ENCODE data around the gene TERT.
A peak's percentile ranks its signal among the peaks of the same experiment; 100 is the strongest.

The TERT gene

GRCh38 chr5:1208743-1209488, 86.0 kb downstream of the TERT start:
- peak; percentile 84 for ATAC-seq
- TF ChIP-seq ISL1 (CRISPR knock-in tag; IDR thresholded peaks at IDR 0.05) (no peak), TSHZ2 (CRISPR knock-in tag; IDR thresholded peaks at IDR 0.05) (no peak), PATZ1 (CRISPR knock-in tag; IDR thresholded peaks at IDR 0.05; ENCODE audit: borderline replicate concordance) (no peak), ZC3H10 (CRISPR knock-in tag; IDR thresholded peaks at IDR 0.05) (no peak), RARB (CRISPR knock-in tag; IDR thresholded peaks at IDR 0.05) (no peak), CSDC2 (CRISPR knock-in tag; IDR thresholded peaks at IDR 0.05) (no peak), ZNF70 (CRISPR knock-in tag; IDR thresholded peaks at IDR 0.05) (no peak), GLIS3 (CRISPR knock-in tag; IDR thresholded peaks at IDR 0.05) (no peak), ARNTL (CRISPR knock-in tag; IDR thresholded peaks at IDR 0.05; ENCODE audit: borderline replicate concordance, low read depth) (no peak), POU6F1 (CRISPR knock-in tag; IDR thresholded peaks at IDR 0.05; ENCODE audit: borderline replicate concordance, low read depth) (no peak), ESRRG (CRISPR knock-in tag; IDR thresholded peaks at IDR 0.05) (no peak), ZNF565 (CRISPR knock-in tag; conservative IDR thresholded peaks at IDR 0.05; ENCODE audit: low read depth) (no peak), CSRNP3 (CRISPR knock-in tag; IDR thresholded peaks at IDR 0.05) (no peak), ZNF8 (CRISPR knock-in tag; IDR thresholded peaks at IDR 0.05) (no peak)

GRCh38 chr5:1208221-1208742, 86.6 kb downstream of the TERT start:
- TF ChIP-seq GLIS3 (CRISPR knock-in tag; IDR thresholded peaks at IDR 0.05) (no peak), PATZ1 (CRISPR knock-in tag; IDR thresholded peaks at IDR 0.05; ENCODE audit: borderline replicate concordance) (no peak), ZC3H10 (CRISPR knock-in tag; IDR thresholded peaks at IDR 0.05) (no peak), TCF4 (CRISPR knock-in tag; IDR thresholded peaks at IDR 0.05; ENCODE audit: borderline replicate concordance) (no peak), TOX (CRISPR knock-in tag; IDR thresholded peaks at IDR 0.05; ENCODE audit: borderline replicate concordance) (no peak), PPARA (CRISPR knock-in tag; IDR thresholded peaks at IDR 0.05; ENCODE audit: borderline replicate concordance) (no peak), OSR1 (CRISPR knock-in tag; IDR thresholded peaks at IDR 0.05) (no peak), ARNTL (CRISPR knock-in tag; IDR thresholded peaks at IDR 0.05; ENCODE audit: borderline replicate concordance, low read depth) (no peak), ZFP30 (CRISPR knock-in tag; IDR thresholded peaks at IDR 0.05) (no peak), ESRRG (CRISPR knock-in tag; IDR thresholded peaks at IDR 0.05) (no peak), RARB (CRISPR knock-in tag; IDR thresholded peaks at IDR 0.05) (no peak), BACH2 (CRISPR knock-in tag; IDR thresholded peaks at IDR 0.05; ENCODE audit: borderline replicate concordance) (no peak), ZNF565 (CRISPR knock-in tag; conservative IDR thresholded peaks at IDR 0.05; ENCODE audit: low read depth) (no peak), SNAI2 (CRISPR knock-in tag; IDR thresholded peaks at IDR 0.05) (no peak), ZNF70 (CRISPR knock-in tag; IDR thresholded peaks at IDR 0.05) (no peak)
- no peak for ATAC-seq

Data from SK-N-SH treated with all-trans-retinoic acid at 6 μM for 48 hours (cell line).